ENCODE measurements around the gene CARMIL1.

DNA sequence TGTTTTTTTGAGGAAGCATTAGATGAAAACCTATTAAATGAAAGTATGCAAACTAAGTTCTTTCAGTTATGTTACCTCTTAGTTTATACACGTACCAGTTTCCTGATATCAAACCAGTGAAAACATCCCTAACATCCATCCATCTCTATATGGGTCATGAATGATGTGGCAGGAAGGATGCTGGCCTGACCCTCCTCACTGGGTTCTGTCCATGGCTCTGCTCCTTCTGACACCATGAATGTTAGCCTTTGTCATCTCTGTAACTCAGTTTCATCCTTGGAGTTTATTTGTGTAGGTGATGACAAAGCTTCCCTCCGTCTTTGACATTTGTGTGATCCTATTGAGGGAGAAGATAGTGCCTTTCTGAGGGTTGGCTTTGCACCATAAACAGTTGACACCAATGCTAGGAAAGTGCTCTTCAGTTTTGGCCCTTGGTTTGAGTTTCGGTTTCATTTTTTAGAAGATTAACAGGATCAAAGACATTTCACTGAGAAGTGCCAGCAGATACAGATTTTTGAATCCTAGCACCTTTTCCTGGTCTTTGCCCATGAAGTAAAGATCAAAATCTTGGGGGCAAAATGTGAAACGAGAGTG is 300.8 kb downstream of the CARMIL1 start:
- TF ChIP-seq, protein P1, sequence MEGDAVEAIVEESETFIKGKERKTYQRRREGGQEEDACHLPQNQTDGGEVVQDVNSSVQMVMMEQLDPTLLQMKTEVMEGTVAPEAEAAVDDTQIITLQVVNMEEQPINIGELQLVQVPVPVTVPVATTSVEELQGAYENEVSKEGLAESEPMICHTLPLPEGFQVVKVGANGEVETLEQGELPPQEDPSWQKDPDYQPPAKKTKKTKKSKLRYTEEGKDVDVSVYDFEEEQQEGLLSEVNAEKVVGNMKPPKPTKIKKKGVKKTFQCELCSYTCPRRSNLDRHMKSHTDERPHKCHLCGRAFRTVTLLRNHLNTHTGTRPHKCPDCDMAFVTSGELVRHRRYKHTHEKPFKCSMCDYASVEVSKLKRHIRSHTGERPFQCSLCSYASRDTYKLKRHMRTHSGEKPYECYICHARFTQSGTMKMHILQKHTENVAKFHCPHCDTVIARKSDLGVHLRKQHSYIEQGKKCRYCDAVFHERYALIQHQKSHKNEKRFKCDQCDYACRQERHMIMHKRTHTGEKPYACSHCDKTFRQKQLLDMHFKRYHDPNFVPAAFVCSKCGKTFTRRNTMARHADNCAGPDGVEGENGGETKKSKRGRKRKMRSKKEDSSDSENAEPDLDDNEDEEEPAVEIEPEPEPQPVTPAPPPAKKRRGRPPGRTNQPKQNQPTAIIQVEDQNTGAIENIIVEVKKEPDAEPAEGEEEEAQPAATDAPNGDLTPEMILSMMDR (IDR thresholded peaks at IDR 0.05) = no peak
- TF ChIP-seq POLR2AphosphoS5 (IDR thresholded peaks at IDR 0.05) = no peak
